HG02943 (cell line): ENCODE data around the gene SCGB3A1.

ENCODE experiments used
- ATAC-seq: cut with Tn5 transposase; IDR thresholded peaks from one replicate; pipeline ENCODE4 v1.9.1; 2021; ENCODE audit warnings: mild to moderate bottlenecking, low read depth, moderate library complexity; ENCODE audit not compliant: unreplicated experiment

SCGB3A1 gene

DNA sequence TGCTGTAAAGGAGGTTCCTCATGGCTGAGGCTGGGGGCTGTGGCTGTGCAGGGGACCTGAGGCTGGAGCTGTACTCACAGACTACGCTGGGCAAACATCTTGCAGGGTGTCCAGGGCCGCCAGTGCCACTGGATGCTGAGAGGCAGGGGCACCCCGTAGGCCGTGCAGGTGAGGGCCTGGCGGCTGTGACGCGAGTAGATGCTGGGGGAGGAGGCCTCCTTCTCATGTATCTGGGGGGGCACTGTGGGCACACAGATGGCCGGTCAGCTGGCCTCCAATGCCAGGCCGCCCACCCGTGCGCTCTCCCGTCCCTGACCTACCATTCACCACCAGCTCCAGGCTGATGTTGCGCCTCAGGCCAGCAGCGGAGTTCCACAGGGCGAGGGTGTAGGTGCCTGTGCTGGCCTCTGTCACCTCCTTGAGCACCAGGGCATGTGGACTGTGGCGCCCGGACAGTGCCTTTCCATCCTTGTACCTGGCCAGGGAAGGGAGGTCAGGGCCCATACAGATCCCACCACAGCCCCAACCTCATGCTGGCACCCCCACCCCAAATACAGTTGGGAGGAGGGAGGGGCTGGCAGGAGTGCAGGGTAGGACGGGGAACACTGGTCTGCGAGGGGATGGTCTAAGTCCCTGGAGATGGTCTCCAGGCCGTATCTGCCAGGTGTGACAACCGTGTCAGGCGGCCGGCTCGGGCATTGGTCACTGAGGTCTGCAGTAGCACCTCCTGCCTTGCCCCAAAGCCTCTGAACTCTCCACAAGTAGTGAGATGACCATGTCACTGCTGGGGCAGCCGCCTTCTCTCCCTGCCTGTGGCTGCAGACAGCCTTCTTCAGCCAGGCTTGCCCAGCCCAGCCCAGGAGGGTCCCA is 34.7 kb upstream of the SCGB3A1 start:
- ATAC-seq, result no peak

DNA sequence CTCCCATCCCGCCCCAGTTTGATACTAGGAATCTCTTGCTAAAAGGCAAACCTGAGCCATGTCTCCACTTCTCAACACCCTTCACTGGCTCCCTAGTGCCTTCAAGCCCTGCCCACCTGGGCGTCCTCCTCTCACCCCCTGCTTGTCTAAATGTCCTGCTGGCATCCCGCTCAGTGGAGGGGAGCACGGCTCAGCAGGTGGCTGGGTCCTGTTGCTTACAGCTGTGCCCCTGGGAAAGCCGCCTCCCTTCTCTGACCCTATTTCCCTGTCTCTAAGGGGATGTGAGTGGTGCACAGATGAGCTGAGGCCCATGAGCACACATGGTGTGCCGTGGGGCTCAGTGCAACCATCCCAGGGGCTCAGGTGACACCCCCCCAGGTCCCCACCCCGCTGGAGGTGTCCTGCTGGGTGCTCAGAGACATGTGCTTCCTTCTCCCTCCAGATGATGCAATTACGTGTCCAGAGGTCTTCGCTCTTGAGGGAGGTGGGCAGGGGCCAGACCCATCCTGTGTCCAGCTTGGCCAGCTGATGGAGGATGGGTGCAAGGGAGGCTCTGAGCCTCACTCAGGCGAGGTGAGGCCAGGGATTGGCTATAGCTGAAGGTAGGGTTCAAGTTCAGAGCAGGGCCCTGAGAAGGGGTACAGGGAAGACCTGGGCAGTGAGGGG is 34.0 kb upstream of the SCGB3A1 start:
- ATAC-seq, result no peak

DNA sequence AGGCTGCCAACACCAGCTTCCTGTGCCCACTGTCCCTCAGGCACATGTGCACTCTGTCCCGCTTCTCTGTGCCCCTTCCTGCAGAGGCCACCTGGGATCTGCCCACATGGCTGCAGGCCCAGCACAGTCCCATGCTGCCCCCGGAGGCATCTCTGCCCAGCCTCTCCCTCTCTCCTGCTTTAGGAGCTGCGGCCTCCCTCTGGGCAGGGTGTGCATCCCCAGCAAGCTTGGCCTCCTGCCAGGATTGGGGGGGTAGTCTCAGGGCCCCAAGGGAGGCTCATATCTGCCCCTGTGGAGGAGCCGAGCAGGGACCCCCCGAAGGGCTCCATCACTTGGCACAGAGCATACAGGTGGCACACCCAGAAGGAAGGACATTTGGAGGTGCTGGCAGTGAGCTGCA is 33.3 kb upstream of the SCGB3A1 start:
- no peak for ATAC-seq

DNA sequence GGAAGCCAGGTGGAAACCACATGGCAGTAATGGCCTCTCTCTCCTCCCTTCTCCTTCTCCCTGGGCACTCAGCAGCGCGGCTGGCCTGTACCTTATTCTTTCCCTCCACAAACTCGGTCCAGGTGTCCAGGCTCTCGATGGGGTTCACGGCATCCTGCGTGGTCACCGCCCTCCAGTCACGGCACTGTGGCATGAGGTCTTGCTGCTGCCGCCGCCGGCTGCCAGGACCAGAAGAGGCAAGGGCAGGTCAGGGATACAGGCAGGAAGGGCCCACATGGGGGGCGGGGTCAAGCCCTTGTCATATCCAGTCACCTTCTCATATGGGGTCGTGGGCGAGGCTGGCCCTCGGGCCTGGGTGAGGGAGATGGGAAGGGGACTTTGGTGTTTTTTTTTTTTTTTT is 32.5 kb upstream of the SCGB3A1 start:
- no peak for ATAC-seq

DNA sequence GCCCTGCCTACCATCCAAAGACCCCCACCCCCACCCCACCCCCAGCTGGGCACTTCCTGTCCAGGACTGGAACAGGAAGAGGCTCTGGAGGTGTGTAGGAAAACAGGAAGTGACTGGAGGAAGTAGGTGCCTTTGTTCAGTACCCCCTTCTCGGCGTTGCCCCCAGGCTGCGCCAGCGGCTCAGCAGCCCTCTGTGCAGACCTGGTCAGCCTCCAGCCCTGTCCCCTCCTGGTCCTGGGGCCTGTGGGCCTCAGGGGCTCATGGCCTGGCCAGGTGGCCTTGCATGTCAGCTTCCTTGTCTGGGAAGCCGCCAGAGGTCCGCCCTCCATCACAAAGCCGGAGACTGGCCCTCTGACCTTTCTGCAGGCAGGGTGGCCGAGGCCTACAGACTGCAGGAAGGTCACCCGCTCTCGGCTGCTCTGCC is 32.1 kb upstream of the SCGB3A1 start:
- ATAC-seq, result no peak

DNA sequence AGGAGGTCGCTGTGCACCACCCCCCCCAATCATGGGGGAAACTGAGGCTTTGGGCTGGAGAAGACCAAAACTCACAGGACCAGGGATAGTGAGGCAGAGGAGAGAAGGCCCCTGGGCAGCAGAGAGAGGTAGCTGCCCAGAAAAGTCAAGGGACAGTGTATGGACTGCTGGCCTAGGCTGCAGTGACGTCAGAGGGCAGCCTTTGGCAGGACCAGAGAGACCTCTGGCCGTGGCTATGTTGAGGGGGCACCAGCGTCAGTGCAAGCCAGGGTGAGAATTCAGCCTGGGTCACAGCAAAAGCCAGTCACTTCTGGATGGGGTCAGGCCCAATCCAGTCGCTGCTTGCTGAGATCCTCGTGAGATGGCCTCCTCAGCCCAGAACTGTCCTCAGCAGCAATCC is 31.6 kb upstream of the SCGB3A1 start:
- no peak for ATAC-seq

DNA sequence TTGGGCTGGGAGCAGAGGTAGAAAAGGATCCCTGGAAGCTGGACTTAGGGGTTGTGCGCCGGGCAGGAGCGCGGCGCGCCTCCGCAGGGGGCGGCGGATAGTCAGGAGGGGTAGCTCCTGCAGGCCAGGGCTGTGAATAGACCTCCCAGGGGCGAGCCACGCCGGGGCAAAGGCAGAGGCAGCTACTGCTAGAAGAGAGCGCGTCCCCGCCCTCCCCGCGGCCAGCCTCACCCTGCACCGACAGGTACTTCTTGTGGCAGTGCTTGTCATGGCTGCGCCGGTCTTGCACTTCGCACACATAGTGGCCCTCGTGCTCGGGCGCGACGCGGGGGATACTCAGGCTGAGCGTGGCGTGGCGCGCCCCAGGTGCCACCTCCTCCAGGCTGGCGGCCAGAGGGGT is 30.0 kb upstream of the SCGB3A1 start:
- no peak for ATAC-seq

DNA sequence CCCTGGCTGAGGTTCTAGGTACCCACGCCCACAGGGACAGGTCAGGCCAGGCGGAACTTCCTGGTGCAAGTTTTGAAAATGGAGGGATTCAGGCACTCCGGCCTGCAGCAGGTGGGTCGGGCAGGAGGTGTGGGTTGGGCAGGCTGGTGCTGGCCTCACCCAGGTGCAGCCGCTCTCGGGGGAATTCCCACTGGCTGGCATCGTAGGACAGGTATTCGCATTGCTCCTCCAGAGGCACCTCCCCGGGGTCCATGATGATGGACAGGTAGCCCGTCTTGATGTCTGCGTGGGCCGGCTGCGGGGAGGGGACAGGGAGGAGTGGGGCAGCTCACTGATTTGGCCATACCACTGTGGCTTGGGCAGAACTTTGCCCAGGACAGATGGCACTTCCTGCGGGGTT is 28.7 kb upstream of the SCGB3A1 start:
- no peak for ATAC-seq

DNA sequence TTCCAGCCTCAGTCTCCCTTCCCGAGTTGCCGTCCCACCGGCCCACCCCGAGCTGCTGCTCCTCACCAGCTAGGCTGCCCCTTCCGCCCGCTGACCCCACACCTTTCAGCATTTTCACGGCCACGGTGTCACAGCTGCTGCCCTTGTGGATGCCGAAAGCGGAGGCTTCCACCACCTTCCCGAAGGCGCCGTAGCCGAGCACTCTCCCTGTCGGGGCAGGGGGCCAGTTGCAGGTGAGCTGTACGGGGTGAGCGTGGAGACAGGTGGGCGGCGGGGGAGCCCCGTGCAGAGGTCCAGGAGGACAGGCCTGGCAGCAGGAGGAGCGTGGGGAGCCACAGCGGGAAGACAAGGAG is 28.2 kb upstream of the SCGB3A1 start:
- ATAC-seq, result no peak

DNA sequence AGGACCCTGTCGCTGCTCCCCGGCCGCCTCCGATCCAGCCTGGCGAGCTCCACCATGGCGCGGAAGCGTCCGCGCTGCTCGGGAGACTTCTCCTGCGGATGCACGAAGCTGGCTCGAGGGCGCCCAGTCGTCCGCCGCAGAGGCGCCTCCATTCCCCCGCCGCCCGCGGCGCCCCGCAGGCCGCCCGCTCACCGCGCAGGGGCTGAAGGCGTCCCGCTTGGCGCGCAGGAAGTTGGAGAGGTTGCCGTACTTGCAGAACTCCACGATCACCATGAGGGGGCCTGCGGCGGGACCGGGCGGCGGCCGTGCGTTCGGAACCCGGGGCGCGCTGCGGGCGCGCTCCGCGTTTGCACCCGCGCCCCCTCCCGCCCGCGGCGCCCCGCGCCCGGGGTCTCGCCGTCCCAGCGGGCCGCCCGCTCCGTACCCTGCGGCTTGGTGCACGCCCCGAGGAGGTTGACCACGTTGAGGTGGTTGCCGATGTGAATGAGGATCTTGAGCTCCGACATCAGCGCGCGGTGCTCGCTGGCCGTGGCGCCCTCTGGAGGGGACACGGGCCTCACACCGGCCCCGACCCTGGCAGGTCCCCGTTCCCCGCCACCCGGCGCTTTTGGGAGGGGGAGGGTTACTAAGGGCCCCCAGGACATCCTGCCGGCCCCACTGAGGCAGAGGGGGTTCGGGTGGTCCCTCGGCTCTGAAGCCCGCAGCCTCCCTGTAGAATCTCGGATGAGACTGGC is 27.7 kb upstream of the SCGB3A1 start:
- no peak for ATAC-seq

DNA sequence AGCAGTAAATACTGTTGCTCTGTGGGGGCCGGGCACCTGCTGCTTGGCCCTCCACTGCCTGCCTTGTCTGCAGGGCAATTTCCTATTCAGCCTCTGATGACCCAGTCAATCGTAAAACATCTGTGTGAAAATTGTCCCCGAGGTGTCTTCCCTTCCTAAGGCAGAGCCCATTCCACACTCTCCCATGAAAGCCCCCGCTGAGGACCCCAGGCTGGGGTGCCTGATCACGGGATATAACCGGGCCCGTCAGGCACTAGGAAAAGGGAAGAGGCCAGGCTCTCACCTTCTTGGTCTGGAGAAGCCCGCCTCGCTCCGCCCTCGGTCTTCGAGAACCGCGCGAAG is 27.2 kb upstream of the SCGB3A1 start:
- ATAC-seq, result no peak

DNA sequence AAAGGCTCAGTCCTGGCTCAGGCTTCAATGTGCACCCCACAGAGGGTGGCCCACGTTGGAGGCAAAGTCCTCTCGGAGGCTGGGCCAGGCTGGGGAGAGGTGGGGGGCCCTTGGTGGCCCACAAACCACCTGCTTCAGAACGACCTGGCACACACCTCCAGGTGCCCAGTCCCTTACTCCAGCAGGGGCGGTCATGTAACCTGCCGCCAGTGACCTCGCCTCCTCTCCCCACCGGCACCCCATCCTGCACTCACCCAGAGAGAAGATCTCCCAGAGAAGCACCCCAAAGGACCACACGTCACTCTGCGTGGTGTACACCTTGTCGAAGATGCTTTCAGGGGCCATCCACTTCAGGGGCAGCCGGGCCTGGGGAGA is 22.5 kb upstream of the SCGB3A1 start:
- no peak for ATAC-seq

DNA sequence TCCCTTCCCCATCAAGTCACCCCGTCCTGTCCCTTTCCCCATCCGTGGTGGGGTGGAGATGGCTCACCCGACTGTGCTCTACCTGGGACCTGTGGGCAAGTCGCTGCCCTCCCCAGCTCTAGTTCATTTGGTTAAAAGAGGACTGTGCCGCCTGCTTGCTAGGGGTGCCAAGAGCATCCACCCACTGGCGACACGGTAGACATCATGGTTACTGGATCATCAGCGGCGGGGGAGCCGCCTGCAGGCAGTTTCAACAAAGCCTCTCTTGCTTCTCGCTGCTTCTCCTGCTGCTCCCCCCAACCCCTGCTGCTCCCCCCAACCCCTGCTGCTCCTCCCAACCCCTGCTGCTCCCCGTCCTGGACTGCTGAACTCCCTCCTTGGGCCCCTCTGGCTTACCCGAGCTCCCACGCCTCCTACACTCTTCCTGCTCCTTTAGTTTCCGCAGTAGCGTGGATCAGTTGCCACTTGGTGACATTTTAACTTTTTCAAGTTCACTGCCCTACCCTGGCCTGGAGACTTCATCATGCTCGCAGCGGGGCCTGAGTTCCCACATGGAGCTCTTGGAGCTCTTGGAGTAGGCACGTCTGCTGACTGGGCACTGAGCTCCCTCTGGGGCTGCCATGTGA is 22.0 kb upstream of the SCGB3A1 start:
- ATAC-seq, result no peak

DNA sequence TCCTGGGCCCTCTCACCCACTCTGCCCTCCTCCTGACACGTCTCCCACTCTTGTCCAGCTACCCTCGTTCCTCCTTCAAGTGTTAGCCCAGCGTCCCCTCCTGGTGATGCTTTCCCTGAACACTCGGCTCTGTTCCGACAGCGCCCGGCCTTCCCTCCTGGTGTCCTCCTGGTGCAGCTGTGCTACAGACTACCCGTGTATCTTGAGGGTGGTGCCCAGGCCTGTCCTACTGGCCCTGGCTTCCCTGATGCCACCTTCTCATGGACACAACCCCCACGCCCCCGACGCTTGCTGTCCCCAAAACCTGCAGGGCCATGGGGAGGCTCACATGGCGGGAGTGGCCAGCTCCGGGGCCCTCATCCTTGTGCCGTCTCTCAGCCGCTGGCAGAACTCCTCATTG is 21.4 kb upstream of the SCGB3A1 start:
- no peak for ATAC-seq

DNA sequence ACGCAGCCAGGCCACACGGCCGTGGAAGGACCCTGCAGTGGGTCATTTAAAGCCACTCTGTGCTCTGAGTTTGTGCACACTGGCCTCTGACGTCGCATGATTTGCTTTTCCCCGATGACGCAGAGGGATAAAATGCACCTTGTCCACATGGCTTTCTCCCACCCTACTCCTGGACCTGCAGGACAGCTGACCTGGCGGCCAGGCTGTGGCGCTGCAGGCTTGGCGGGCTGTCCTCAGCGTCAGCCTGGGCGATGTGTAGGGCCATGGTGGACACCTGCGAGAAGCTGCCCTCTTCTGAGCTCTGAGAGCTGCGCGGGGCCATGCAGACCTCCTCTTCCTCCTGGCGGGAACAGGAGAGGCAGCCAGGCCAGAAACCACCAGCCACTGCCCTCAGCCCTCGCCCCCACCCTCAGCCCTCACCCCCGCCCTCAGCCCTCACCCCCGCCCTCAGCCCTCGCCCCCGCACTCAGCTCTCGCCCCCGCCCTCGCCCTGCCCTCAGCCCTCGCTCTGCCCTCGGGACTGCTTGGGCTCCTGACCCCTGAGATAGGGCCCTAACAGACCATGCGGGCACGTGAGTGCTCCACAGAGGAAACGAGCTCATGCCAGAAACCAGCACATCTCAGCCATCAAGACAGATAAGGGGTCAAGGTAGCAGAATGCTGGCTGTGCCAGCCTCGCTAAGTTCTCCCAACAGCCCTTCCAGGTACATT is 20.0 kb upstream of the SCGB3A1 start:
- ATAC-seq, result no peak

DNA sequence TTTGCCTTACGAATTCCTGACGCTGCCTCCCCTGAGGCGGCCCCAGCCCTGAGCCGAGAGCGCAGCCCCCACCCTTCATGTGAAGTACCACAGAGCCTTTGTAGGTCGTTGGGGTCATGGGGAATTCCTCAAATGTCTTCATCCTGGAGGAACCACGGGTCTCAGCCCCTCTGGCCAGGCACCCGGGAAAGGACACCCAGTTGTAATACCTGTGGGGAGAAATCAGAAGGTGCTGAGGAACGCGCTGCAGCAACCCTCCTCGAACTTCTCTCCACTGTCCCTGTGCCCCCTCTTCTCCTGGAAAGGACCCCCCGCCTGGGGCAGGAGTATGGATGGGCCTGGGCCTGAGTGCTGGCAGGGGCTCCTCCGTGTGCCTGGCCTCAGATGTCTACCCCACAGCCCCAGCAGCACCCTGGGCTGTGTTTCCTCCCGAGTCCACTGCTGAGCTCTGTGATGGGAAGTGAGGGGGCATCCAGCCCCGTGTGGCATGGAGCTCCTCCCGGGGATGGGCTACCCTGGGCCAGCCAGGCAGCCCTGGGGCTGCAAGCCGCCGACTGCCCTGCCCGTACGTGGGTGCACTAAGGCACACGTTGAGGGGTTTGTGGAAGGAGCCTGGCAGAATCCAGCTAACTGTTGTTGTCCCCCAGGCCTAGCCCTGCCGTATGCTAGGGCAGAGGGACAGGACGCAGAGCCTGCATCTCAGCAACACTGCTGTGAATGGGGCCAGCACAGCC is 18.7 kb upstream of the SCGB3A1 start:
- ATAC-seq, result no peak

DNA sequence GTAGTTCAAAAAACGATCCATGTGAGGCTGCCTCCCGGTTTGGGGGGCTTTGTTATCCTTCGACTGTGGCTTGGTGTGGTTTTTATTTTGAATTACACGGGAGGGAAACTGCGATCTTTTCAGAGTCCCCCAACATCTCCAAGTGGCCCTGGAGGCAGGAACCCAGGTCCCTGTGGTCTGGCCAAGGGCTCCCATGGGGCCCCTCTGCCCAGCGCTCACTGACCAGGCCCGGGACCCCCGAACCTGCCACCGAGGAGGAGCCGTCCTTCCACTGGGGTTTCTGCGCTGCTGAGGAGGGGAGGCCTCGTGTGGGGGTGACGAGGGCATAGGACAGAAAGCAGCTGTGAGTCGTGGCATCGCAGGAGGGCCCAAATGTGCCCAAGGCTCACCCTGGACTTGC is 18.1 kb upstream of the SCGB3A1 start:
- no peak for ATAC-seq

DNA sequence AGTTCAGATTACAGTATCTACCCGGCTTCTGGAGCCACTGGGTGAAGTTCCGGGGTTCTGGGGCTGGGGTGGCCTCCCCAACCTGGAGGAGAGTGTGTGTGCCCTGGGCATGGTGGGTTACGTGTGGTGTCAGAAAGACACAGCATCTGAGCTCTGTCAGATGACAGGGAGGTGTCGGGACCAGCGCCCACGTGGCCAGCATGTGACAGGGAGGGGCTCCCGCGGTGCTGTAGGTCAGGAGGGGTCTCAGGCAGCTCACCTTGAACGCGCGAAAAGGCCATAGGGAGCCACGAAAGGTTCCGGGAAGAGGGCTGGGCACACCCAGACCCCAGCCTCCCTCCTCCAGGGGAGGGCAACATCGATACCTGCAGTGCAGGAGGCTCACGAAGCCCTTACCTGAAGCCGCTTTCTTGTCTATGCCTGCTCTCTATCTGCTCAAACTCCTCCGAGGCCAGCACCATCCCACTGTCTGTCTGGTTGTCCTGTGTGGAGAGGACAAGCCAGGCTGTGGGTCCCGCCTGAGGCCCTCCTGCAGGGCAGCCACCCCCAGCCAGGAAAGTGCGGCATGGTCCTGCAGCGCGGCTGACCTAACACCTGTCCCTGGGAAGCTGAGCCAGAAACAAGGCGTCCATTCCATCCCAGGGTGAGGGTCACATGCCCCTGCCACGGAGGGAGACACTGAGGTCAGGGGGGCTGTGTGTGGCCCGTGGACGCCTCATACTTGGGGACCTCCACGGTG is 17.4 kb upstream of the SCGB3A1 start:
- ATAC-seq, result no peak

DNA sequence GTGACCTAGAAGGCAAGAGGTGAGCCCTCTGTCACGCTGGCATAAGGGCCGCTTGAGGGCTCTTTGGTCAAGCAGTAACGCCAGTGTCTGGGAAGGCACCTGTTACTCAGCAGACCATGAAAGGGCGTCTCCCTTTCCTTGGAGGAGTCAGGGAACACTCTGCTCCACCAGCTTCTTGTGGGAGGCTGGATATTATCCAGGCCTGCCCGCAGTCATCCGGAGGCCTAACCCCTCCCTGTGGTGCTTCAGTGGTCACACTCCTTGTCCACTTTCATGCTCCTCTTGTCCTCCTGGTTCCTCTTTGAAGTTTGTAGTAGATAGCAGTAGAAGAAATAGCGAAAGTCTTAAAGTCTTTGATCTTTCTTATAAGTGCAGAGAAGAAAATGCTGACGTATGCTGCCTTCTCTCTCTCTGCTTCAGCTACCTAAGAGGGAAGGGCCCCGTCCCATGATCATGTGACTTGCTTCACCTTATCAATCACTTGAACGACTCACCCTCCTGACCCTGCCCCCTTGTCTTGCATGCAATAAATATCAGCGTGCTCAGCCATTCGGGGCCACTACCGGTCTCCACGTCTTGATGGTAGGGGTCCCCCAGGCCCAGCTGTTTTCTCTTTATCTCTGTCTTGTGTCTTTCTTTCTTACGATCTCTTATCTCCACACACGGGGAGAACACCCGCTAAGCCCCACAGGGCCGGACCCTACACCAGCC is 16.7 kb upstream of the SCGB3A1 start:
- ATAC-seq, result no peak
